ENCODE measurements around the gene NBEA.

DNA sequence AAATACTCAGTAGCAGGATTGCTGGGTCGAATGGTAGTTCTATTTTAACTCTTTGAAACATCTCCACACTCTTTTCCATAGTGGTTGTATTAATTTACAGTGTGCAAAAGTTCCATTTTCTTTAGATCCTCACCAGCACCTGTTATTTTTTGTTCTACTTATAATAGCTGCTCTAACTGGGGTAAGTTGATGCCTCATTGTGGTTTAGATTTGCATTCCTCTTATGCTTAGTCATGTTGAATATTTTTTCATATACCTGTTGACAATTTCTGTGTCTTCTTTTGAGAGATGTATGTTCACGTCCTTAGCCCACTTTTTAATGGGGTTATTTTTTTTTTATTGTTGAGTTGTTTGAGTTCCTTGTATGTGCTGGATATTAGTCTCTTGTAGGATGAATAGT is 144.6 kb downstream of the NBEA start:
- TF ChIP-seq, protein P1, sequence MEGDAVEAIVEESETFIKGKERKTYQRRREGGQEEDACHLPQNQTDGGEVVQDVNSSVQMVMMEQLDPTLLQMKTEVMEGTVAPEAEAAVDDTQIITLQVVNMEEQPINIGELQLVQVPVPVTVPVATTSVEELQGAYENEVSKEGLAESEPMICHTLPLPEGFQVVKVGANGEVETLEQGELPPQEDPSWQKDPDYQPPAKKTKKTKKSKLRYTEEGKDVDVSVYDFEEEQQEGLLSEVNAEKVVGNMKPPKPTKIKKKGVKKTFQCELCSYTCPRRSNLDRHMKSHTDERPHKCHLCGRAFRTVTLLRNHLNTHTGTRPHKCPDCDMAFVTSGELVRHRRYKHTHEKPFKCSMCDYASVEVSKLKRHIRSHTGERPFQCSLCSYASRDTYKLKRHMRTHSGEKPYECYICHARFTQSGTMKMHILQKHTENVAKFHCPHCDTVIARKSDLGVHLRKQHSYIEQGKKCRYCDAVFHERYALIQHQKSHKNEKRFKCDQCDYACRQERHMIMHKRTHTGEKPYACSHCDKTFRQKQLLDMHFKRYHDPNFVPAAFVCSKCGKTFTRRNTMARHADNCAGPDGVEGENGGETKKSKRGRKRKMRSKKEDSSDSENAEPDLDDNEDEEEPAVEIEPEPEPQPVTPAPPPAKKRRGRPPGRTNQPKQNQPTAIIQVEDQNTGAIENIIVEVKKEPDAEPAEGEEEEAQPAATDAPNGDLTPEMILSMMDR (IDR thresholded peaks at IDR 0.05): no peak
- no peak for TF ChIP-seq POLR2A (IDR thresholded peaks at IDR 0.05)
- TF ChIP-seq POLR2AphosphoS5 (IDR thresholded peaks at IDR 0.05): no peak
- no peak for TF ChIP-seq EP300 (IDR thresholded peaks at IDR 0.05)

Measured in sigmoid colon (tissue), 4 donors.